ENCODE results near the gene MACROD2.

The MACROD2 gene

GRCh38 chr20:14064333-14064732, 69.0 kb downstream of the MACROD2 start:
- no peak for DNase-seq

DNA sequence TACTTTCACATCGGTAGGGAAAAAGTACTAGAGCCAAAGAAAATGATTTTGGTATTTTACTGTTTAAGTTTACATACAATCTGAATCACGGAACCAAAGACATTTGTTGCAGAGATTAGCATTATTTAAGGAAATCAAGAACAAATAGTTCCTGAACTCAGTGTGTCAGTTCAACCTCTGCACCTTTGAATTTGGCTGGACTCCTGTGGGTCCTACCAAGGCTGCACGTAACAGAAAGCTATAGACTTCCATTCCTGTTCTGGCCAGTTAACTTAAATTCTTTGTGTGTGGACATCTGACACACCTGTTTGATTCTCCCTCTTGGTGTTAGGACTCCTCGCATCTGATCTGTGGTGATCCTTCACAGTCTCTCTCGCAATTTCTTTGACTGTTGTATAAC, 69.6 kb downstream of the MACROD2 start:
- DNase-seq = no peak

DNA sequence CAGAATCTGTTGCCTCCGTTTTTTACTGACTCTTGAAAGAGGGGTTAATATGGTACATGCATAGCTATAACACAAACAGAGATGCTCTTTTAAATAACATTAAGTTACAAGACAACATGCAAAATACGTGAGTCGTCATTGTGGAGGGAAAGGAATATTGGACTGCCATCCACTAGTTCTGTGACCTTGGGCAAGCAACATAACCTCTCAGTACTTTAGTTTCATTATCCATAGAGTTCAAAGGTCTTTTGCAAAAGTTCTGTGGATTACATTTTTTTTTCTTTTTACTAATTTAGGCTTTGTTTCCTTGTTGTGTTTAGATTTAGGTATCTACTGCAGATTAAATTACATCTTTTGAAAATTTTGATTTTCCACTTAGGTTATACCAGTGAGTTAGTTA, 70.5 kb downstream of the MACROD2 start:
- DNase-seq = no peak

GRCh38 chr20:14067603-14068002, 72.3 kb downstream of the MACROD2 start:
- DNase-seq = no peak

- DNase-seq = no peak
Measured at GRCh38 chr20:14069796-14070195, 74.5 kb downstream of the MACROD2 start.

DNA sequence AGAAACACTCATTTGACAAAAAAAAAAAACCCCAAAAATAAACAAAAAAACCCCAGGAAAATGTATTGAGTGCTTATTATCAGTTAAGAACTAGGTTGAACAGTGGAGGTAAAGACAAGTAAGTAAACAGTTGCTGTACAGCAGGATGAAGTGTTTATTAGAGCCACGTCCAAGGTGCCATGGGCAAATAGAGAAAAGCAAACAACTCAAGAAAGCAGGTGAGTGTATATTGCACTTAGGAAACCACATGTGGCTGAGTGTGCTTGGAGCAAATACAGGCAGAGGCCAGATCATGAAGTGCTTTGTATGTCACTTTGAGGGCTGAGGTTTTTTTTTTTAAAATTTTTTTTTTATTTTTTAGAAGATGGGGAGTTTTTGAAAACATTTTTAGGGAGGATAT, 98.3 kb downstream of the MACROD2 start:
- DNase-seq = peak; percentile 95

DNA sequence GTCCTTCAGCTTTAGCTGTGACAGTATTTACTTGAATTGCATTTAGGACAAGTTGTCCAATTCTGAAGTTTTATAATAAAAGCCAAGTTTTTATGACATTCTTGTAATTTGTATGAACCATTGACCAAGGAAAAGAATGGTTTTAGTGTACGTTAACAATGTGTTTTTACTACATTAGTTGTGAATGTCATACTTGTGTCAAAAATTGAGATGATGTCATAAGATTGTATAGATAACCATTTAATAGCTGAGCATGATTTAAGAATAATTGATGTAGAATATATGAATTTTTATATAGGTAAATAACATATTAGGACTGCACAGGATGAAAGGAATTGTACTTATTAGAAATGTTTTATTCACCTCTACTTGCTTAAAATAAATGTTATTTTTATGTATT, 102.9 kb downstream of the MACROD2 start:
- no peak for DNase-seq

DNA sequence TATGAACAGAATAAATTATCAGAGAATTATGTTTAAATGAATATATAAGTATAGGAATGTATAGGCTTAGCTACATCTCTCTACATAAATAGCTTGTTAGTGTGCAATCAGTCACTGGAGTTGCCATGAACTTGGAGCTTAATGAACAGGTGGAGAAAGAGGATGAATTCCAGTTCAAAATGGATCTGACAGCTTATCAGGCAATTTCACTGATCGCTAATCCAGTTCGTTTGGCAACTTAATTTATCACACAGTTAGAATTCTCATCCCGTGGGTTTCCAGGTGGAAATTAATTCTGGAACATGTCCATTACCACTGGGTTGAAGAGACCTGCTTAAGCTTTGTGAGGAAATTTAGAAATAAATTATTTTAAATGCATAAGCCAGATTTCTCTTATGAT, 118.1 kb downstream of the MACROD2 start:
- DNase-seq = peak; percentile 6

- peak; percentile 52 for DNase-seq
Measured at GRCh38 chr20:14114065-14114704, 118.9 kb downstream of the MACROD2 start.

GRCh38 chr20:14116037-14116436, 120.7 kb downstream of the MACROD2 start:
- DNase-seq = no peak

DNA sequence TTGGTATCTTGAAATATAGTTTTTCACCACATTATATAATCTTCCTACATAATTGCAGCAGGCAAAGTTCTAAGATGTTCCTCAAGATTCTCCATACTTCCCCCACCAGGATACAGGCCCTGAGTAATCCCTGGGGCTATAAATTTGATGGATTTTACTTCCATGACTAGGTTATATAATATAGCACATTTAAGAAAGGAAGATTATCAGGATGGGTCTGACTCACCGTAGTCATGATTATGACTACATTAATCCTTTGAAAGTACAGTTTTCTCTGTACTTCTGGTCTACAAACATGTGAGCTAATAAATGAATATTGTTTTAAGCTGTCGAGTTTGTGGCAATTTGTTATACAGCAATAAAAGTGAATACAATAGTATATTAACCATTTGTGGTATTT, 122.5 kb downstream of the MACROD2 start:
- no peak for DNase-seq

DNA sequence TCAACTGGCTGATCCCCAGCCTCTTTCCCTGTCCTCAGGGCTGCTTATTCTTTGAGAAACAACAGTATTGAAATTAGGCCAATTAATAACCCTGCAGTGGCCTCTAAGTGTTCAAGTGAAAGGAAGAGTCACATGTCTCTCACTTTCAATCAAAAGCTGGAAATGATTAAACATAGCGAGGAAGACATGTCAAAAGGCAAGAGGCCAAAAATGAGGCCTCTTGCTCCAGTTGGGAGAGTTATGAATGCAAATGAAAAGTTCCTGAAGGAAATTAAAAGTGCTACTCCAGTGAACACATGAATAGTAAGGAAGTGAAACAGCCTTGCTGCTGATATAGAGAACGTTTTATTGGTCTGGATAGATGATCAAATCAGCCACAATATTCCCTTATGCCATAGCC, 131.5 kb downstream of the MACROD2 start:
- no peak for DNase-seq

DNA sequence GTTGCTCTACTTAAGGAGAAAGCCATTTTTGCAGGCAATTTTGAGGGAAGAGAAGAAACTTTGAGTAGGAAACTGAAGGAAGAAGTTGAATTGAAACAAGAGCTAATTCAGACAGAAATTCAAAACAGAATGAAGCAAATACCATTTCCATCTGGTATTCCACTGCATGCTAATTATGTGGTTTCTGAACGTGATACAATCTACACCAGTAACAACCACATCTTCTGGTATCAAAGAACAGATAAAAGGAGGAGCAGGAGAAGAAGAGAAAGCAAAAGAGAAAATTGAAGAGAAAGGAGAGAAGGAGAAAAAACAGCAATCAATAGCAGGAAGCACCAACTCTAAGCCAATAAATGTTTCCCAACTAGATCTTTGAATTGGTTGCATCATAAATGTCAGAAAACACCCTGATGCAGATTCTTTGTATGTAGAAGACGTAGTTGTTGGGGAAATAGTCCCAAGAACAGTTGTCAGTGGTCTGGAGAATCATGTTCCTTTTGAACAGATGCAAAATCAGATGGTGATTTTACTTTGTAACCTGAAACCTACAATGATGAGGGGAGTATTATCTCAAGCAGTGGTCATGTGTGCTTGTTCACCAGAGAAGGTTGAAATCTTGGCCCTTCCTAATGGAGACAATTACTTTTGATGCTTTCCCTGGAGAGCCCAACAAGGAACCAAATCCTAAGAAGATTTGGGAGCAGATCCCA, 132.4 kb downstream of the MACROD2 start:
- DNase-seq = peak; percentile 32

GRCh38 chr20:14134004-14134403, 138.7 kb downstream of the MACROD2 start:
- DNase-seq = no peak

DNA sequence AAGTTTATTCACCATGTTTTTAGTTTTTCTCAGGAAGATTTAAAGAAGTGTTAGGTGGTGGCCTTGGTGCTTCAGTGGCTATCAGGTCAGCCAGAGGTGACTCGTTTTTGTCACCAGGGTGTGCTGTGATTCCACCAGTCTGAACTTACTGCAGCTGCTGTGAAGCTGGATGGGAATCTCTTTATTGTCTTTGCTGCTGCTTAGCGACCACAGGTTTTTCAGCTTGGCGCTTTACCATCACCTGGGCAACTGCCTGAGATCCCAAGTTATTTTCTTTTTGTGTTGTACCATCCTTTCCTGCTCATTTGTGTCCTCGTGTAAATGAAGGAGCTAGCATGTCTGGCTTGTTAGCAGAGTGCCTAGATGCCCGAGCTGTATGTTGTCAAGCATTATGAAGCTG, 146.9 kb downstream of the MACROD2 start:
- DNase-seq = peak; percentile 94

- DNase-seq = peak; percentile 62
Measured at GRCh38 chr20:14142964-14143627, 147.8 kb downstream of the MACROD2 start.

GRCh38 chr20:14148042-14148441, 152.7 kb downstream of the MACROD2 start:
- no peak for DNase-seq

GRCh38 chr20:14155361-14155760, 160.0 kb downstream of the MACROD2 start:
- DNase-seq = no peak

- DNase-seq = no peak
Measured at GRCh38 chr20:14178528-14178927, 183.2 kb downstream of the MACROD2 start.

GRCh38 chr20:14178952-14179351, 183.6 kb downstream of the MACROD2 start:
- no peak for DNase-seq

GRCh38 chr20:14189794-14190402, 194.6 kb downstream of the MACROD2 start:
- DNase-seq = peak; percentile 56

GRCh38 chr20:14191559-14191958, 196.2 kb downstream of the MACROD2 start:
- DNase-seq = no peak

DNA sequence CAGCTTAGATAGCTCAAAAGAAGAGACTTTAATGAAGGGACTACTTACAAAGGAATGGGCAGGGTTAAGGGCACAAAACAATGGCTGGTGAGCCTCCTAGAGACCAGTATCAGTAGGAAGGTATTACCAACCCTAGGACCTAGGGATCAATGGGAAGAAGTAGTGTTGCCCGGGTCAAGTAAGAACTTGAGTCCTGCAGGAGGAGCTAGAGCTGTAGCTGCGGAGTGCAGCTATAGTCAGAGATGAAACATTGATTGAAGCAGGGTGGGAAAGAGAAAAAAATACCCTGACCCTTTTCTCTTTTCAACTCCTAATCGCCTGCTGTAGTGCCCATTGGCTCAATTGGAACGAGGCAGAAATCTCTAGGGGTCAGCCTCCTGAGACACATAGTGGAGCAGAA, 198.1 kb downstream of the MACROD2 start:
- peak; percentile 7 for DNase-seq

DNA sequence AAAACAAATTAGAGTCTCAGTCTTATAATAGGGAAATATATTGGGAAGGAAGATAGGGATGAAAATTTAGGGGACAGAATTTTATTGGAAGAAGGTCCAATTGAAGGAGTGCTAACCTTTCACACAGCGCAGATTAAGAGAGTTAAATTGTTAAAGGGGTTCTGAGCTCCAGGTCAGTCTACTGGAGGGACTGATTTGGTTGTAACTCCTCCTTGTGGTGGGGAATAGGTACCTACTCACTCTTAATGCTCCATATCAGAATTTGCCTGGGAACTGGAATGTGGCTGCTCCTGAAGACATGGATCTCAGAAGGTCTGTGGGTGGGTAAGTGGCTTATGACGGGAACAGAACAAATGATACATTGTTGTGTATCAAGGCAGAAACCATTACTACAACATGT, 198.6 kb downstream of the MACROD2 start:
- DNase-seq = peak; percentile 23
